ENCODE data around the gene CCT4.
"Not testable (repeated sequence)": the region's sequence is repeated elsewhere in the genome, so short reads cannot be mapped to it uniquely, and the experiment has no call there.

CCT4 gene

GRCh38 chr2:61877571-61878245 is 10.7 kb downstream of the CCT4 start:
- no peak for DNase-seq

GRCh38 chr2:61876400-61876799 is 12.1 kb downstream of the CCT4 start:
- no peak for DNase-seq

- DNase-seq = not testable (repeated sequence)
Observed at GRCh38 chr2:61866482-61867089, 21.9 kb downstream of the CCT4 start.

GRCh38 chr2:61862085-61862484 is 26.4 kb downstream of the CCT4 start:
- no peak for DNase-seq

GRCh38 chr2:61857224-61857623 is 31.2 kb downstream of the CCT4 start:
- no peak for DNase-seq

GRCh38 chr2:61855318-61855613 is 33.2 kb downstream of the CCT4 start:
- DNase-seq = no peak

- peak; percentile 93 for DNase-seq
Observed at GRCh38 chr2:61854564-61855317, 33.7 kb downstream of the CCT4 start.

- DNase-seq = peak; percentile 77
Observed at GRCh38 chr2:61853847-61854563, 34.5 kb downstream of the CCT4 start, which contains the start of gene FAM161A. Gene FAM161A, minus strand, starts transcription at chr2:61854060. Its CDS starts 19 bp downstream, at chr2:61854041.

GRCh38 chr2:61853086-61853846 is 35.2 kb downstream of the CCT4 start:
- no peak for DNase-seq

- not testable (repeated sequence) for DNase-seq
Observed at GRCh38 chr2:61851270-61851669, 37.2 kb downstream of the CCT4 start.

- no peak for DNase-seq
Observed at GRCh38 chr2:61845320-61845719, 43.1 kb downstream of the CCT4 start.

GRCh38 chr2:61841286-61841685 is 47.2 kb downstream of the CCT4 start:
- no peak for DNase-seq

GRCh38 chr2:61834893-61835292 is 53.6 kb downstream of the CCT4 start:
- no peak for DNase-seq

- no peak for DNase-seq
Observed at GRCh38 chr2:61833971-61834370, 54.5 kb downstream of the CCT4 start.

GRCh38 chr2:61832183-61832841 is 56.1 kb downstream of the CCT4 start:
- no peak for DNase-seq

- no peak for DNase-seq
Observed at GRCh38 chr2:61822255-61822654, 66.2 kb downstream of the CCT4 start.

Data from stimulated activated CD4-positive, alpha-beta T cell treated with anti-CD3 and anti-CD28 coated beads, Interleukin-4, amount 100 ng/mL, for 24 hours (primary cell).